Fibroblast of the aortic adventitia (primary cell): Measurements from ENCODE around the gene DVL2. TPM values are rescaled to one million over a fixed set of nuclear protein-coding genes. Genes with fewer than 3 reads are reported as not detected.
A peak's percentile ranks its signal among the peaks of the same experiment; 100 is the strongest.

Source experiments
- DNase-seq: peaks from one replicate; pipeline ENCODE4 v3.0.0-alpha.2; 2010; ENCODE audit warnings: low read depth
- H3K4me3 ChIP-seq: 2 replicates; pipeline ENCODE4 v1.5.1; 2011; ENCODE audit warnings: low read depth, mild to moderate bottlenecking, control low read depth, low read length, moderate library complexity
- total RNA-seq: library from RNA; depleted of rRNA; stranded (reverse); fragments of >200 nt; gene quantifications from 2 replicates; pipeline ENCODE4 v1.2.3, GENCODE V29; 2012; ENCODE audit warnings: low replicate concordance
- TF ChIP-seq, protein P1 (sequence below): IDR thresholded peaks from 2 replicates; pipeline ENCODE4 v1.5.1; 2011; ENCODE audit warnings: mild to moderate bottlenecking, low read length, control low read depth, inconsistent platforms; ENCODE audit not compliant: insufficient read depth

The DVL2 gene
- total RNA-seq, 1 donor, result 67.7 TPM

DNA sequence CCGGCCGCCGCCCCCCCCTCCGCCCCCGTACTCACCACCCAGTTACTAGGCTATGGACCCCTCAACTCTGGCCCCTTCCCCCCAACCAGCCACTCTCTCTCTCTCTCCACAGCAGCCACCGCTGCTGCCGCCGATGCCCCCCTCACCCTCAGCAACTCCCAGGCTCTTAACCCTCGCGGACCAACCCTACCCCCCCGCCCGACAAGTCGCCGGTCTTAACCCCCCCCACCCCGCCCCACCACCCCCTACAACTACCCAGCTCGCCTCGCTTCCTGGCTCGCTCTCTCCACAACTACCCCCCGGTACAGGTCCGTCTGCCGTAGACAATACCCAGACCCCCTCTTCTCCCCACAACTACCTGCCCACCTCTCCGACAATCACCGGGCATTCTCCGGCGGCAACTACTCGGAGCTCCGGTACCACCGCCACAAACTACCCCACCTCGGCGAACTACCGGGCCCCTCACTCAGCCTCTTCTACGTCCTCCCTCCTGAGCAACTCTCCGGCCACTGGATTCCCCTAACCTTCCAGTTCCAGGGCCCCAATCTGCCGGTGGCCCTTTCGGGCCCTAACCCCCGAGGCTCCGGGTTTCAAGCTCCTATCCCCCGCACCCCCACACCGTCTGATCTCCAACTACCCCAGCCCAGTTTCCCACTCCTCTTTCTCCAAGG, 4.2 kb upstream of the DVL2 start:
- H3K4me3 ChIP-seq, result peak overlapping the region; percentile 89
- no peak for DNase-seq
- TF ChIP-seq, protein P1, sequence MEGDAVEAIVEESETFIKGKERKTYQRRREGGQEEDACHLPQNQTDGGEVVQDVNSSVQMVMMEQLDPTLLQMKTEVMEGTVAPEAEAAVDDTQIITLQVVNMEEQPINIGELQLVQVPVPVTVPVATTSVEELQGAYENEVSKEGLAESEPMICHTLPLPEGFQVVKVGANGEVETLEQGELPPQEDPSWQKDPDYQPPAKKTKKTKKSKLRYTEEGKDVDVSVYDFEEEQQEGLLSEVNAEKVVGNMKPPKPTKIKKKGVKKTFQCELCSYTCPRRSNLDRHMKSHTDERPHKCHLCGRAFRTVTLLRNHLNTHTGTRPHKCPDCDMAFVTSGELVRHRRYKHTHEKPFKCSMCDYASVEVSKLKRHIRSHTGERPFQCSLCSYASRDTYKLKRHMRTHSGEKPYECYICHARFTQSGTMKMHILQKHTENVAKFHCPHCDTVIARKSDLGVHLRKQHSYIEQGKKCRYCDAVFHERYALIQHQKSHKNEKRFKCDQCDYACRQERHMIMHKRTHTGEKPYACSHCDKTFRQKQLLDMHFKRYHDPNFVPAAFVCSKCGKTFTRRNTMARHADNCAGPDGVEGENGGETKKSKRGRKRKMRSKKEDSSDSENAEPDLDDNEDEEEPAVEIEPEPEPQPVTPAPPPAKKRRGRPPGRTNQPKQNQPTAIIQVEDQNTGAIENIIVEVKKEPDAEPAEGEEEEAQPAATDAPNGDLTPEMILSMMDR, result no peak

DNA sequence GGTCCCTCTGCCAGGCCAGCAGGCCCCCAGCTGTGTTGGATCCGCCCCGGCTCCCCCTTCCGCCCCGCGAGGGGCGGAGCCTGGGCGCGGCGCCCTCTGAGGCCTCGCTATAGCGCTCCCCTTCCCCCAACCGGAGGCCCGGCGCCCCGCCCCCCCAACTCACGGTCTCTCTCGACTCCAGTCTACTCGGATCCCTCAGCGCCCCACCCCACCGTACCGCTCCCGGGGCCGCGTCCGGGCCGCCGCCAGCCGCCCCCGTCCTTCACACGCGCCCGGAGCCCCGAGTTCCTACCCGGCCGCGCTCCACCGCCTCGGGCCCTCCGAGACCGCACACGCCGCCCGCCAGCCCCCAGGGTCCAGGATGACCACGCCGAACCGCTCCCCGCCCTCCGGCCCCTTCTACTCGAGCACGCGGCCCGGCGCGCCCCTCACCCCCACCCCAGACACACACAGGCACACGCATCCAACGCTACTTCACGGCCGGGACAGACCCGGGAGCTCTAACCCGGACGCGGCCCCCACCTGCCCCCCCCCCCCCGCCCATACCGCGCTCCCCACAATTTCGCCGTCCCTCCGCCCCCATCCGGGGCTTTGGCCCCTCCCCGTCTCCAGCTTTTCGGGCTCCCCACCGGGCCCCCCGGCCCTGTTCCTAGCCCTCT, 3.6 kb upstream of the DVL2 start:
- peak overlapping the region; percentile 89 for H3K4me3 ChIP-seq
- DNase-seq, result peak; percentile 54
- TF ChIP-seq, protein P1, result no peak

DNA sequence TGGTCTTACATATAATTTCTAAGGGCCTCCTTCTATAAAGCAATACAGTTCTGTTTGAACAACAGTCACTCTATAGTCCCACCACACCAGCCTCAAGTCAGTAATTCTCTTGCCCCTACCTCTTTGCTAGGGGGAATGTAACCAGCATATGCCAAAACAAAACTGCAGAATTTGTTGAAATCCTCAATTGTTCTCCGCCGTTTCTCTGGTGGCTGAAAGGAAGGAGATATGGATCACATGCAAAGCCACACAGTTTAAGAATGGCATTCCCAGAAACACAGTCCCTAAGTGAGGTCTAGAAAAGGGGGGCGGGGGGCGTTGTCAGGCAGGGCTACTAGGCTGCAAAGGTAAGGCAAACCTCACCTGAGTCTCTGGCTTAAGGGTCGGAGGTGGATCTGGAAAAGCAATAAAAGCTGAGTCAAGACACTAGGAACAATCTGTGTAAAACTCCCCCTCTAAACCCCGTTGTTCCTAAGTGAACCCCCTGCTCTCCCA, 3.0 kb upstream of the DVL2 start:
- TF ChIP-seq, protein P1, result no peak
- DNase-seq, result no peak

DNA sequence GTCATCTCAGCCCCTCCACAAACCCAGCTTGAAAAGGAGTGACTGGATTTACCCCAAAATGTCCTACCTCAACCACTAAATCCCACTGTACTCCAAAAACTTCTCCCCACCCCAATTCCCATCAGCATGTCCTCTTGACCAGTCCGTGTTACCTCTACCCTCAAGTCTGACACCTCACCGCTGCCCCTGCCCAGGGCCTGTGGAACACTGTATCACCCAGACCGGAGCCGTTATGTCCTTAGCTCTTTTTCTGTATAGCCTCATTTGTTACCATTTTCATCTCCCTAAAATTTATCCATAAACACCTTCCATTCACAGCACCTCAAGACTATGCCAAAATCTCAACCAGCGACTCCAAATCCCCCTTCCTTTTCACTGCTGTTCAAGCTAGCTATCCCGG, 2.5 kb upstream of the DVL2 start:
- H3K4me3 ChIP-seq, result peak overlapping the region; percentile 89
- TF ChIP-seq, protein P1, result no peak
- no peak for DNase-seq

More for the DNA sequence above, 3.0 kb upstream of the DVL2 start:
- H3K4me3 ChIP-seq, result peak overlapping the region; percentile 89

- no peak overlapping the region for H3K4me3 ChIP-seq
- TF ChIP-seq, protein P1, result no peak
- DNase-seq, result no peak
Measured at GRCh38 chr17:7235693-7236665, 1.7 kb upstream of the DVL2 start.

DNA sequence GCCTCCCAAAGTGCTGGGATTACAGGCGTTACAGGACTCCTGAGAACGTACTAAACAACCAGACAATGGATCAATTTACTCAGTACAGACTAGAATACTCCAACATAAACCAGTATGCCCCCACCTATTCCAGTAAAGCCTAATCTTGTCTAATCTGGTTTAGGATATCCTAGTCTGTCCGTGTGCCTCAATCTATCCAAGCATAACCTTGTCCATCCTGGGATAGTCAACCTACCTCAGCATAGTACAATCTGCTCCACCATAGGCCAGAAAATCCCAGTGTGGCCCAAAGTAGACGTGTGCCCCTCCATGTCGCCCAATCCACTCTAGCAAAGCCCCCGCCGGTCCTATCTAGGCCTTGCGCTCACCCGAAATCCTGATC, 625 bp downstream of the DVL2 start:
- no peak for DNase-seq
- TF ChIP-seq, protein P1, result no peak

More for the DNA sequence above, 625 bp downstream of the DVL2 start:
- peak overlapping the region; percentile 94 for H3K4me3 ChIP-seq
